GM12892 (cell line): Measurements from ENCODE around the gene FER.
"Not testable (repeated sequence)": the region's sequence is repeated elsewhere in the genome, so short reads cannot be mapped to it uniquely, and the experiment has no call there.

Experiments
- DNase-seq: peaks from one replicate; pipeline ENCODE4 v3.0.0; 2011; ENCODE audit not compliant: insufficient read length
- FAIRE-seq: peaks from 2 replicates; lab custom pipeline; 2011; peaks lifted over from hg19 to GRCh38; lab: Jason Lieb, UNC
- POLR2A ChIP-seq: IDR thresholded peaks from 2 replicates; pipeline ENCODE4 v1.6.1; 2011; ENCODE audit warnings: low read depth, low read length, control low read depth
- POLR2AphosphoS5 ChIP-seq: IDR thresholded peaks from 2 replicates; pipeline ENCODE4 v1.6.1; 2011; ENCODE audit warnings: low read depth, low read length, control low read depth
- TAF1 ChIP-seq: IDR thresholded peaks from 2 replicates; pipeline ENCODE4 v1.6.1; 2011; ENCODE audit warnings: low read depth, mild to moderate bottlenecking, control low read depth, low read length, borderline replicate concordance

The FER gene

DNA sequence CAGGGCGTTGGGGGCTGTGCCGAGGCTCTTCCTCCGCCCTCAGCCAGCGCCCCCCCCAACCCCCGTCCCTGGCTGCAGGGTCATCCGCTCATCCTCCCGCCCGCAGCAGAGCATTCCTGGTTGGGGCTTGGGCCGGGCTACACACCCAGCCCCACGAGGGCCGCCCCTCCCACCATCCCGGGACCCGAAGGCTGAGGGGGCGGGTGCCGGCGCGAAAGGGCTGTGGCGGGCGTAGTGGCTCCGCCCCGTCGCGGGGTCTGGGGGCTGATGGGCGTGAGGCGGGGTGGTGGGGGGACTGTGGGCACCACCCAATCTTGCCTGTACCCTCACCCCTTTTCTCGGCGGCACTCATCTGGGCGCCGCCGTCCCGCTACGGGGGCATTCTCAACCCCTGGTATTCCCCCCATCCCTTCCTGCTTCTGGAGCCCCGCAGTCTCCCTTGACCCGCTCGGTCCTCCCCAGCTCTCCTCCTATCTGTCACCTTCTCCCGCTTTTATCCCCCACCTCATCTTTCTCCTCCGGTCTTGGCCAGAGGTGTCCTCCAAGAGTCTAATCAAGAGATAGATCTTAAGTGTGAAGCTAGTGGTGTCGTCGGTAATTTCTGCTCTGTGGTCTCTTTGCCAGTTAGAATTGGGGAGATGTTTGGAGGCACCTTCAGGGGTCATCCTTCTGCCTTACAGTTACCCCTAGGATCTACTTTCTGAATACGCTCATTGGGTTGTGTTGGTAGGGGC lies 1.6 kb downstream of the FER start:
- DNase-seq (peak; percentile 28), FAIRE-seq (peak; percentile 61)
- no peak for TF ChIP-seq TAF1
- TF ChIP-seq POLR2A = no peak
- no peak for TF ChIP-seq POLR2AphosphoS5

DNA sequence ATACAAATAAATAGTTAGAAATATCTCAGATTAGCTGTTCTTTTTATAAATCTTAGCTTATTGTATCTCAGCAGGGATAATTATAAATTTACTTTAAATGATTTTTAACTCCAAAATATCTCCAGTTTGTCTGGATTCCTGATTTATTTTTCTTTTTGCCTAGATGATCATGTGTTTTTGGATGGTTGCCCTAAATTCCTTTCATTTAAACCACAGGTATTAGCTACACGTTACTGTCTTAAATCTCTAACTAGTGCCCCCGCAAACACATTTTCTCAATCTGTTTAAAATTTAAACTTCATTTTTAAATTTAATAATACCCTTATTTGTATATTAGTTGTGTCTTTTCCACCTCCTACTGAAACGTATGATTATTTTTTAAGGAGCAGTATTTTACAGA lies 5.6 kb downstream of the FER start:
- no peak for FAIRE-seq
- DNase-seq = no peak
- TF ChIP-seq TAF1 (no peak), POLR2A (no peak), POLR2AphosphoS5 (no peak)

DNA sequence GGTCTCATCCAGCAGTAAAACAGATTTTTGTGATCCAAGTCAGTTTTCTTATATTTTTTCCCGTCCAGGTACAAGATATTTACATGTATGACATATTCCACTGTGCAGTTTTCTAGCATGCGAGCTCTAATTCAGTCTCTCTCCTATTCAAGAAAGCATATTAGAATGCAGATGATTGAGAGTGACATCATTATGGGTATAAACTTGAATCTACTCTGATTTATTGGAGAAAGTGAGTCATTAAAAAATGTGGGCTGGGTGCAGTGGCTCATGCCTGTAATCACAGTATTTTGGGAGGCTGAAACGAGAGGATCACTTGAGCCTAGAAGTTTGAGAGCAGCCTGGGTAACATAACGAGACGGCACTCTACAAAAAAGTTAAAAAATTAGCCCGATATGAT lies 6.2 kb downstream of the FER start:
- TF ChIP-seq POLR2A (no peak), POLR2AphosphoS5 (no peak), TAF1 (no peak)
- DNase-seq = no peak
- FAIRE-seq = peak; percentile 27

DNA sequence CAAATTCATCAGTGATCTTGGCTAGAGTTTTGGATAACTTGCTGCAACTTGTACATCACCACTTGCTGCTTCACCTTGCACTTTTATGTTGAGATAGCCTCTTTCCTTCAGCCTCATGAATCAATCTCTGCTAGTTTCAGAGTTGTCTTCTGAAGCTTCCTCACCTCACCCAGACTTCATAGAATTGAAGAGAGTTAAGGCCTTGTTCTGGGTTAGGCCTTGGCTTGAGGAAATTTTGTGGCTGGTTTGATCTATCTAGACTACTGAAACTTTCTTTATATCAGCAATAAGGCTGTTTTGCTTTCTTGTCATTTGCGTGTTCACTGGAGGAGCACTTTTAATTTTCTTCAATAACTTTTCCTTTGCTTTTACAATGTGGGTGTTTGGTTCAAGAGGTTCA lies 12.8 kb downstream of the FER start:
- no peak for DNase-seq
- TF ChIP-seq TAF1 = no peak
- TF ChIP-seq POLR2A = no peak
- TF ChIP-seq POLR2AphosphoS5 = no peak
- FAIRE-seq = peak; percentile 64

DNA sequence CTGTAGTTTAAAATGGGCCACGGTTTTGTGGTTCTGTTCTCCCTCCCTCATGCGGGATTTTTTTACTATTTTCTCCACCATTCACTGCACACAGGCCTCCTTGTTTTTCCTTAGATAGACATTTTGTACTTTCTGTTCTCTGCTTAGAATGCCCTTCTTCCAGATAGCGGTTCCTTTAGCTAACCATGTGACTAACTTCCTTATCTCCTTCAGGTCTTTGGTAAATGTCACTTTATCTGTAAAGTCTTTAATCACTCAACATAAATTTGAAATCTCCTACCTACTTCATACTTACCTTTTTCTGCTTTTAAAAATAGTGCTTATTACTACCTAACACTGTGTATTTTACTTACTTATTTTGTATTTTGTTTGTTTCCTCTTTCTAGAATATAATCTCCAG lies 15.0 kb downstream of the FER start:
- FAIRE-seq = no peak
- DNase-seq = no peak
- TF ChIP-seq TAF1 (no peak), POLR2AphosphoS5 (no peak), POLR2A (no peak)

DNA sequence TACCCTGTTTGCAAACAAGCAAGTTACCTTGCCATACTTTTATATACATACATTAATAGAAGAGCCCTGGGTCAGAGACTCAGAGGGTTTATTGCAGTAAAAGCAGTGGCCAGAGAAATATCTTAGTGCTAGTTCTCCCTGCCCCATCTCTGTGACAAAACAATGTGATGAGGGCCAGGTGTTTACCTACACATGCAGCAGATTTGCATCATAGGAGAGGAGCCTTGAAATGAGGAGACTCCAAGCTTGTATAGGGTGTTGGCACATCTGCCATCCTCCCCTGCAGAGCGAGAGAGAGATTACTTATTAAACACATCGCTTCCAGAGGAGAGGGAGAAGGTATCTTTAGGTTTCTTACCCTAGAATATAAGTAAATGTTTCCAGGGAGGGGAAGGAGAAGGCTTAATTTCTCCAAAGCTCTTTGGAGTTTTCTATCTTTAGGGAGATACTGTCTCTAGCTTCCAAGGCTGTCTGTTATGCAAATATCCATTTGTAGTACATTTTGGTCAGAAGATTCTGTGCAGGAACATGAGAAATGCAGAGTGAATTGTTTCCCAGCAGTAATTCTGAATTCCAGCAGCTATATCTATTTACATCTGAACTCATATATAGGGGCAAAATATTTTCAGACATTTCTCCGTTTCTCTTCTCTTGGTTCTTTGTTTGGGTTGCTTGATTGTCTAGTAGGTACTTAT lies 15.7 kb downstream of the FER start:
- DNase-seq (no peak), FAIRE-seq (no peak)
- no peak for TF ChIP-seq POLR2A
- no peak for TF ChIP-seq TAF1
- TF ChIP-seq POLR2AphosphoS5 = no peak

DNA sequence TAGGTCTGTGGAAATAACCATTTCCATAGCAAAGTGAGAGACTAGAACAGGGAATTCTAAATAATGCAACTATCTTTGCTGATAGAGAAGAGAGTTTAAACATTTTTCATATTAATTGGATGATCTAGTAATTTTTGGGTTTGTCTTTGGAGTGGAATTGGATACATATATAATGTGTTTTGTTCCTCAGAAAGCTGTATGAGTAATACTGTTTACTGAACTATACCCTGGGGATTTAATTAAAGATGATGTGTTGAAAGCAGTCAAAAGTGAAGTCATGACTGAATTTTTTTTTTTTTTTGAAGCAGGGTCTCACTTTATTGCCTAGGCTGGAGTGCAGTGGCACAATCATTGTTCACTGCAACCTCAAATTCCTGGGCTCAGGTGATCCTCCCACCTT lies 17.9 kb downstream of the FER start:
- no peak for TF ChIP-seq TAF1
- TF ChIP-seq POLR2AphosphoS5 = no peak
- no peak for TF ChIP-seq POLR2A
- DNase-seq (no peak), FAIRE-seq (no peak)

DNA sequence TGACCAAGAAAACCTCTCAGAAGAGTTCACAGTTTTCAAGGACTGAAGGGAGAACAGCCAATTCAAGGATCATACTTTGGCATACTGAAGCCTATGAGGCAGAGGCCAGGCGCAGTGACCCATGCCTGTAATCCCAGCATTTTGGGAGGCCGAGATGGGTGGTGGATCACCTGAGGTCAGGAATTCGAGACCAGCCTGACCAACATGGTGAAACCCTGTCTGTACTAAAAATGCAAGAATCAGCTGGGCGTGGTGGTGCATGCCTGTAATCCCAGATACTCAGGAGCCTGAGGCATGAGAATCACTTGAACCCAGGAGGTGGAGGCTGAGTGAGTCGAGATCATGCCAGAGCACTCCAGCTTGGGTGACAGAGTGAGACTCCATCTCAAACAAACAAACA lies 19.2 kb downstream of the FER start:
- not testable (repeated sequence) for DNase-seq, FAIRE-seq

DNA sequence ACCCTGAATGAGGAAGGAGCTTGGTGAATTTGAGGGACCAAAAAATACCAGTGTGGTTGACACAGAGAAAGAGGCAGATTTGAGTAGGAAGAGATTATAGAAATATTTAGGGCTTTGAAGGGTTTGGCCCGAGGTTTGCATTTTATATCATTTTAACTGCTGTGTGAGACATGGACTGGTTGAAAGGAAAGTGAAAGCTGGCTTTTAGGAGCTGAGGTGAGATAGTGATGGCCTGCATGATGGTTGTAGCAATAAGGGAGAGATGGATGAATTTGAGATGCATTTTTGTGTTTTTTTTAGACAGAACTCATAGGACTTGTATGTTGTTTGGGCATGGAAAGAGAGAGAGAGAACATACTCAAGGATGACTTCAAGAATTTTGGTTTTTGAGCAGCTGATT lies 21.7 kb downstream of the FER start:
- TF ChIP-seq POLR2A (no peak), POLR2AphosphoS5 (no peak), TAF1 (no peak)
- DNase-seq (no peak), FAIRE-seq (peak; percentile 88)

DNA sequence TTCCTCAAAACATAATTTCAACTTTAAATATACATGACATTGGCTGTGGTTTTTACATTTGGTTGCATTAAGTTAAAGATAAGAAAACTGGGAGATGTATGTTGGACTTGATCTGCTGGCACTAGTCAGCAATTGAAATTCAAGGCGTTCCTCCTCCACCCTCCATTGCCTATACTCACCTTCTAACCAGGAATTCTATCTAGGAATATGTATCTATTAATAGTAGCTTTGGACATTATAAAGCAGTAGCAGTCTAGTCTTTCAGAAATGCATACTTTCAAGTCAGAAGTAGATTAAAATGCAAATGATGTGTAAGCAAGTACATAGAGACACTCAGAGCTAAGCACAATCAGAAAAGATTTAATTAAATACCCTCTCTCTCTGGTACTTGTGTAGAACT lies 24.9 kb downstream of the FER start:
- no peak for TF ChIP-seq POLR2AphosphoS5
- no peak for TF ChIP-seq TAF1
- TF ChIP-seq POLR2A = no peak
- DNase-seq = no peak
- no peak for FAIRE-seq

DNA sequence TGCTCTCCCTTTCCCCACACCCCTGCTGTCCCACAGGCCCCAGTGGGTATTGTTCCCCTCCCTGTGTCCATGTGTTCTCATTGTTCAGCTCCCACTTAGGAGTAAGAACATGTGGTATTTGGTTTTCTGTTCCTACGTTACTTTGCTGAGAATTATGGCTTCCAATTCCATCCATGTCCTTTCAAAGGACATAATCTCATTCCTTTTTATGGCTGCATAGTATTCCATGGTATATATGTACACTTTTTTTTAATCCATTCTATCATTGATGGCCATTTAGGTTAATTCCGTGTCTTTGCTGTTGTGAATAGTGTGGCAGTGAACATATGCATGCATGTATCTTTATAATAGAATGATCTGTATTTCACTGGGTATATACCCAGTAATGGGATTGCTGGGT lies 25.6 kb downstream of the FER start:
- DNase-seq (no peak), FAIRE-seq (no peak)
- no peak for TF ChIP-seq POLR2AphosphoS5
- TF ChIP-seq TAF1 = no peak
- TF ChIP-seq POLR2A = no peak

DNA sequence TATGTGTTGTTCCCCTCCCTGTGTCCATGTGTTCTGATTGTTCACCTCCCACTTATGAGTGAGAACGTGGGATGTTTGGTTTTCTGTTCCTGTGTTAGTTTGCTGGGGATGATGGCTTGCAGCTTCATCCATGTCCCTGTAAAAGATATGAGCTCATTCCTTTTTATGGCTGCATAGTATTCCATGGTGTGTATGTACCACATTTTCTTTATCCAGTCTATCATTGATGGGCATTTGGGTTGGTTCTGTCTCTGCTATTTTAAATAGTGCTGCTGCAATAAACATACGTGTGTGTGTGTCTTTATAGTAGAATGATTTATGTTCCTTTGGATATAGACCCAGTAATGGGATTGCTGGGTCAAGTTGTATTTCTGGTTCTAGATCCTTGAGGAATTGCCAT lies 26.4 kb downstream of the FER start:
- not testable (repeated sequence) for DNase-seq, FAIRE-seq

DNA sequence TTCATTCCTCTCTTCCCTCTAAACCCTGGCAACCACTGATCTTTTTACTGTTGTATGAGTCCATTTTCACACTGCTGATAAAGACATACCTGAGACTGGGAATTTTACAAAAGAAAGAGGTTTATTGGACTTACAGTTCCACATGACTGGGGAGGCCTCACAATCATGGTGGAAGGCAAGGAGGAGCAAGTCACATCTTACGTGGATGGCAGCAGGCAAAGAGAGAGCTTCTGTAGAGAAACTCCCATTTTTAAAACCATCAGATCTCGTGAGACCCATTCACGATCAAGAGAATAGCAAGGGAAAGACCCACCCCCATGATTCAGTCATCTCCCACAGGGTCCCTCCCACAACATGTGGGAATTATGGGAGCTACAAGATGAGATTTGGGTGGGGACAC lies 29.9 kb downstream of the FER start:
- FAIRE-seq, DNase-seq: not testable (repeated sequence)

DNA sequence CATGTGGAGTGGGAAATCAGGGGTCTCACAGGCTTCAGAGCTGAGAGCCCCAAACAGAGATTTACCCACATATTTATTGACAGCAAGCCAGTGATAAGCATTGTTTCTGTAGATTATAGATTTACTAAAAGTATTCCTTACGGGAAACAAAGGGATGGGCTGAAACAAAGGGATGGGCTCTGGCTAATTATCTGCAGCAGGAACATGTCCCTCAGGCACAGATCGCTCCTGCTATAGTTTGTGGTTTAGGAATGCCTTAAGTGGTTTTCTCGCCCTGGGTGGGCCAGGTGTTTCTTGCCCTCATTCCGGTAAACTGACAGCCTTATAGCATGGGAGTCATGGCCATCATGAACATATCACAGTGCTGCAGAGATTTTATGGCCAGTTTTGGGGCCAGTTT lies 36.9 kb downstream of the FER start:
- FAIRE-seq, DNase-seq: not testable (repeated sequence)
